ENCODE results near the gene MEGF8. TPM values are rescaled to one million over a fixed set of nuclear protein-coding genes. Genes with fewer than 3 reads are reported as not detected.
A peak's percentile ranks its signal among the peaks of the same experiment; 100 is the strongest.

MEGF8 gene
- total and polyA plus RNA-seq, 2 of the 8 experiments (the other 6 are each of a cell fraction or from before 2014, with no cell fraction given) = 13.0 to 23.7 TPM

DNA sequence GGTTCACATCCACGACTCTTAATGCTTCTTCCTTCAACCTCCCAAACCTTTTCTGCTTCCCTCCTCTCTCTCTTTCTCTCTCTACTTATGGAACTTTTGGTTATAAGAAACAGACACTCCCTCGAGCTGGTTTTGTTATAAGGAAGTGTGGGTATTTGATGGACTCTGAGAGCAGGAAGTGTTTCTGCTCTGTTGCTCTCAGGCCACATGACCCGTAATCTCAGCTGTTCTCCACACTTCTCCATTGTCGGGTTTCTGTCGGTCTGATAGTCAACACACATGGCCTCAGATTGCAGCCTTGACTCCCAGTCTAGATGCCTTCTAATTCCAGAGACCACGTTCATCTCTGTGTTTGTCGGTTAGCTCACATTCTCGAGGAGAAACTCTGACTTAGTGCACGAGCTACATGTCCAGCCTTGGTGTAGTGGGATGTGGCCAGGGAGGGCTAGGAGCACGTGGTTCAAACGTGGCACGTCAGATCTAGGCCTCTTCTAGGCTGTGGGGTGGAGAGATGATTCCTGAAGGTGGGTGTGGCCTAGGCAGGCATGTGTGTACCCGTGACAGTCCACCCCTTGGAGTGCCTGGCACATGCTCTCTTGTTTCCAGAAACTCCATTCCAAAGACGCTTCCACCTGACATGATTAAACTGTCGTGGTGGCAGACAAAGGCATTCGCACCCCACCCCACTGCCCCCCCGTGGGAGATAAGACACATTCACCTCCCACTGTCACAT lies 38.3 kb downstream of the MEGF8 start:
- H2AFZ ChIP-seq (ENCODE audit: low read length) = no peak overlapping the region
- CTCF ChIA-PET (ENCODE audit: partially characterized antibody) = interaction anchor here (0.6 to 1.8 kb wide), 4 partner anchors 21 to 267 kb away, joined by 3 to 9 read pairs (median 3); no protein-coding TSS in a partner anchor
- H3K14ac ChIP-seq (ENCODE audit: insufficient read length) = no peak overlapping the region
- POLR2A ChIA-PET (ENCODE audit: partially characterized antibody) = interaction anchor here (1.2 to 1.9 kb wide), 2 partner anchors 15 to 121 kb away, joined by 3 to 8 read pairs; partner anchors contain the start of gene GSK3A
- DNase-seq (ENCODE audit: low read depth in 1 of 2, low spot score in 2 of 2) (no peak), FAIRE-seq (no peak)
- H3K23me2 ChIP-seq (ENCODE audit: low read depth, low read length) = no peaks in the 10 kb centered on the region
- no peak overlapping the region for H4K91ac ChIP-seq (replicated peaks; ENCODE audit: insufficient read length, low read length)
- no peak overlapping the region for H4K8ac ChIP-seq (ENCODE audit: extremely low read depth, insufficient read depth, low read length)
- H2BK20ac ChIP-seq (ENCODE audit: low read length) = no peak overlapping the region
- no peaks in the 10 kb centered on the region for H3K79me2 ChIP-seq (ENCODE audit: control insufficient read depth in 1 of 2, insufficient read depth in 2 of 2, low read length in 2 of 2)
- H3K4me2 ChIP-seq (ENCODE audit: insufficient read depth in 1 of 2, low read depth in 2 of 2, low read length in 2 of 2) = no peak overlapping the region
- no peaks in the 10 kb centered on the region for H3K27me3 ChIP-seq (replicated peaks in 1 of 4; ENCODE audit: control insufficient read depth in 3 of 4, extremely low read depth in 1 of 4, insufficient read depth in 3 of 4, low read length in 3 of 4)
- no peak overlapping the region for H3K23ac ChIP-seq (ENCODE audit: insufficient read length)
- H2BK5ac ChIP-seq (ENCODE audit: low read depth, low read length) = 0 out of 2 replicates have a peak overlapping the region, but pooled peaks have one; percentile 24
- 86% methylated on average over 17 of the region's 17 CpGs; no CpG with 5 or more reads in 1 of the 2 experiments for WGBS, 2 experiments (ENCODE audit: extremely low coverage in 1 of 2, insufficient coverage in 1 of 2, insufficient read length in 1 of 2, insufficient replicate concordance in 2 of 2, low coverage in 1 of 2, low lambda C conversion rate in 2 of 2, missing lambda C conversion rate in 1 of 2)
- H4K5ac ChIP-seq (ENCODE audit: insufficient read length, low read depth, low read length) = no peak overlapping the region
- no peak overlapping the region for H3K27ac ChIP-seq (ENCODE audit: low read depth, low read length)
- no peak overlapping the region for H3K18ac ChIP-seq (ENCODE audit: extremely low read depth, low read length)
- H2BK15ac ChIP-seq (ENCODE audit: low read length) = peak overlapping the region; percentile 72; the same call in 1 of the 2 replicates
- H3K56ac ChIP-seq (replicated peaks; ENCODE audit: insufficient read length, low read depth, low read length) = no peak overlapping the region
- TF ChIP-seq, protein P1, sequence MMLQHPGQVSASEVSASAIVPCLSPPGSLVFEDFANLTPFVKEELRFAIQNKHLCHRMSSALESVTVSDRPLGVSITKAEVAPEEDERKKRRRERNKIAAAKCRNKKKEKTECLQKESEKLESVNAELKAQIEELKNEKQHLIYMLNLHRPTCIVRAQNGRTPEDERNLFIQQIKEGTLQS (IDR thresholded peaks at IDR 0.05; ENCODE audit: insufficient read depth, low read depth, low read length) = no peak
- peaks cover 0 to 2% of the 10 kb centered on the region in 2 experiments for H4K20me1 ChIP-seq (replicated peaks in 1 of 2; ENCODE audit: control insufficient read depth in 1 of 2, insufficient read depth in 2 of 2, low read length in 2 of 2)
- no peak overlapping the region for H3K4me3 ChIP-seq (ENCODE audit: extremely low read depth in 1 of 4, insufficient read depth in 2 of 4, low read depth in 3 of 4, low read length in 4 of 4)
- H3K4me1 ChIP-seq (replicated peaks in 1 of 4; ENCODE audit: control insufficient read depth in 3 of 4, insufficient read depth in 4 of 4, low read length in 3 of 4) = peaks cover 0 to 14% (median 8%) of the 10 kb centered on the region in 4 experiments; a peak in 6 of 7 replicates
- peaks cover 2% of the 10 kb centered on the region; the same call in 1 of the 2 replicates for H3K79me1 ChIP-seq (ENCODE audit: low read depth, low read length)
- H3K36me3 ChIP-seq (ENCODE audit: control insufficient read depth in 2 of 4, insufficient read depth in 4 of 4, low read length in 3 of 4) = peaks cover 5 to 13% (median 6%) of the 10 kb centered on the region in 4 experiments; a peak in 7 of 8 replicates
- peak overlapping the region; percentile 53; the same call in 1 of the 2 replicates for H2AK5ac ChIP-seq (ENCODE audit: low read depth, low read length)
- no peak overlapping the region for H2BK120ac ChIP-seq (replicated peaks; ENCODE audit: low read depth, low read length)
- H3K4ac ChIP-seq (replicated peaks; ENCODE audit: insufficient read length, low read depth, low read length) = no peak overlapping the region
- H3K9me3 ChIP-seq (ENCODE audit: insufficient read depth in 2 of 2, low read depth in 1 of 2, low read length in 1 of 2) = peaks cover 0 to 6% of the 10 kb centered on the region in 2 experiments; a peak in 1 of 4 replicates
- no peak overlapping the region for H2BK12ac ChIP-seq (ENCODE audit: low read depth, low read length)
- no peak overlapping the region for H3K9ac ChIP-seq (replicated peaks in 1 of 4; ENCODE audit: extremely low read depth in 1 of 4, low read depth in 3 of 4, low read length in 3 of 4)
